LNCAP (cell line): ENCODE results near the gene SWI5.

ENCODE experiments used
- TF ChIP-seq, protein P1 (sequence below): fragments of 450-650 bp; IDR thresholded peaks from 2 replicates; pipeline ENCODE4 v1.5.1; 2017; ENCODE audit warnings: mild to moderate bottlenecking

SWI5 gene

DNA sequence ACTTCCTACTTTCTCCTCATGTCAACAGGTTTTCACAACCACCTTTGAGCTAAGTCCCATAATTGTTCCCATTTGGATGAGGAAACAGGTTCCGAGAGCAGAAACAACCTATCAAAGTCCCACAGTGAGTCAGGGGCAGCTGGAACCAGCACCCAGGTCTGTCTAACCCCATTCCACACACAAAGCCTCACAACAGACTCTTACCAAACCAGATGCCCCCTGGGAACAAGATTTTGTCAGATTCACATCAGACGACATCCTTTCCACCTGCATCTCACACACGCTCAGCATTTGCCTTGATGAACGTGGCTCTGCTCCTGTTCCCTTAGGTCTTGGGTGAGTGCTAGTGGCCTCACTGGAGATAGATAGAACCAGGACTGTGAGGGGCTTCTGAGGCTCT is 17.0 kb downstream of the SWI5 start:
- TF ChIP-seq, protein P1, sequence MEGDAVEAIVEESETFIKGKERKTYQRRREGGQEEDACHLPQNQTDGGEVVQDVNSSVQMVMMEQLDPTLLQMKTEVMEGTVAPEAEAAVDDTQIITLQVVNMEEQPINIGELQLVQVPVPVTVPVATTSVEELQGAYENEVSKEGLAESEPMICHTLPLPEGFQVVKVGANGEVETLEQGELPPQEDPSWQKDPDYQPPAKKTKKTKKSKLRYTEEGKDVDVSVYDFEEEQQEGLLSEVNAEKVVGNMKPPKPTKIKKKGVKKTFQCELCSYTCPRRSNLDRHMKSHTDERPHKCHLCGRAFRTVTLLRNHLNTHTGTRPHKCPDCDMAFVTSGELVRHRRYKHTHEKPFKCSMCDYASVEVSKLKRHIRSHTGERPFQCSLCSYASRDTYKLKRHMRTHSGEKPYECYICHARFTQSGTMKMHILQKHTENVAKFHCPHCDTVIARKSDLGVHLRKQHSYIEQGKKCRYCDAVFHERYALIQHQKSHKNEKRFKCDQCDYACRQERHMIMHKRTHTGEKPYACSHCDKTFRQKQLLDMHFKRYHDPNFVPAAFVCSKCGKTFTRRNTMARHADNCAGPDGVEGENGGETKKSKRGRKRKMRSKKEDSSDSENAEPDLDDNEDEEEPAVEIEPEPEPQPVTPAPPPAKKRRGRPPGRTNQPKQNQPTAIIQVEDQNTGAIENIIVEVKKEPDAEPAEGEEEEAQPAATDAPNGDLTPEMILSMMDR: no peak

DNA sequence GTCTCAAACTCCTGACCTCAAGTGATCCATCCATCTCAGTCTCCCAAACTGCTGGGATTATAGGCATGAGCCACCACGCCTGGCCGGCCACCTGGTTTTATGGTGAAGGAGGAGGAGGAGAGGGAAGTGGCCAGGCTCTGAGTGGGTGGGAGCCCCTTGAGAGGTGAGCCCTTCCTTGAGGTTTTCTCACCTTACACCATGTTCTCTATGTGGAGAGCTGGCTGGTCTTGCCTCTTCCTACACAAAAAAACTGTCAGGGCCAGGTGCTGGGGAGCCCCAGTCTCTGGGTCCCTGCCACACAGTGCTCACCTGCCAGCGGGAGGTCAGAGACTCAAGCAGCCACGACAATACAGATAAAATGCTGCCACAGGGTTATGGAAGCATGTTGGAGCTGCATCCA is 18.1 kb downstream of the SWI5 start:
- TF ChIP-seq, protein P1: no peak

DNA sequence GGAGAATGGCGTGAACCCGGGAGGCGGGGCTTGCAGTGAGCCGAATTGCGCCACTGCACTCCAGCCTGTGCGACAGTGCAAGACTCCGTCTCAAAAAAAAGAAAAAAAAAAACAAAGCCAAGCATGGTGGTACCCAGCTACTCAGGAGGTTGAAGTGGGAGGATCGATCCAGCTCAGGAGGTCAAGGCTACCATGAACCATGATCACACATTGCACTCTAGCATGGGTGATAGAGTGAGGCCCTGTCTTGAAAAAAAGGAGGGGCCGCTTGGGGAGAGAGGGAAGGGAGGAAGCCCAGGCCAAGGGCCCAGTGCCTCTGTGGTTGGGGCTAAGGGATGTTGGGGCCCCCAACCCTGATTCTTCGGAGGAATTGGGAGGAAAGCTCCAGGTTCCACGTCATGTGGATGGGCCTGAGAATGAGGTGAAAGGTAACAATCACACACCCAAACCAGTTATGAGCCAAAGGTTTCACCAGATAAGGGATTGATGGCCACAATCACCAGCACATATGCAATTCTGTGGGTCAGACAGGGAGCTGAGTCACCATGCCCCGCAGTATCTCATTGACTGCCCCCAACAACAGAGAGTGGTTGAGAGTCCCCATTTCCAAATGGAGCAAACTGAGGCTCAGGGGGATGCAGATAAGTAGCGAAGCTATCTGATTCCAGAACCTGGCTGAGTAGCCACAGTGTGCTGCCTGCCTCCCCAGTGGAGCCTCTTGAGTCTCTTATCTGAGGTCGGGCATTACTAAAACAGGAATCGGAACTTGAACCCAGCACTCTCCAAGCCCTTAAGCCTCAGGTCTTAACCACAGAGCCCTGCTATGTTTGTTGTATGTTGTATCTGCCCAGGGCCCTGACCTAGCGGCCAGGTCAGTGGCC is 20.5 kb downstream of the SWI5 start:
- TF ChIP-seq, protein P1: no peak

DNA sequence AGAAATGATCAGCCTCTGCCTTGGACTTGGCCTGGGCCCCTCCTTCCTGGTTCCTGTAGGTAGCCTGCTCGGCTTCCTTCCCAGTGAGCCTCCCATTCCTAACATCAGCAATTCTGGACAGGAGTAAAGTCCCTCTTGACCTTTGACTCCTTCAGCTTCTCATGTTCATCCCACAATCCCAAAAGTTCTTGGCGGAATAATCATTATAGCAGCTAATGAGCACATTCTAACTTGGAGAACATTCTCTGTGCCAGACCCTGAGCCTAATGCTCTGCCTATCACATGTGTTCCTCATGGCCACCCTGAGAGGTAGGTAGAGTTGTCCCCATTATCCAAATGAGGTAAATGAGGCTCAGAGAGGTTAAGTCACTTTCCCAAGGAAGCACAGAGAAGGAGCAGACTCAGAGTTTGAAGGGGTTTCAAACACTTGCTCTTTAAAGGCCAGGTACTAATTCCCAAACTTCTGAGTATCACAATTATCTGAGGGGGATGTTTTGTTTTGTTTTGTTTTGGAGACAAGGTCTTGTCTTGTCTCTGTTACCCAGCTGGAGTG is 21.2 kb downstream of the SWI5 start:
- TF ChIP-seq, protein P1: no peak

DNA sequence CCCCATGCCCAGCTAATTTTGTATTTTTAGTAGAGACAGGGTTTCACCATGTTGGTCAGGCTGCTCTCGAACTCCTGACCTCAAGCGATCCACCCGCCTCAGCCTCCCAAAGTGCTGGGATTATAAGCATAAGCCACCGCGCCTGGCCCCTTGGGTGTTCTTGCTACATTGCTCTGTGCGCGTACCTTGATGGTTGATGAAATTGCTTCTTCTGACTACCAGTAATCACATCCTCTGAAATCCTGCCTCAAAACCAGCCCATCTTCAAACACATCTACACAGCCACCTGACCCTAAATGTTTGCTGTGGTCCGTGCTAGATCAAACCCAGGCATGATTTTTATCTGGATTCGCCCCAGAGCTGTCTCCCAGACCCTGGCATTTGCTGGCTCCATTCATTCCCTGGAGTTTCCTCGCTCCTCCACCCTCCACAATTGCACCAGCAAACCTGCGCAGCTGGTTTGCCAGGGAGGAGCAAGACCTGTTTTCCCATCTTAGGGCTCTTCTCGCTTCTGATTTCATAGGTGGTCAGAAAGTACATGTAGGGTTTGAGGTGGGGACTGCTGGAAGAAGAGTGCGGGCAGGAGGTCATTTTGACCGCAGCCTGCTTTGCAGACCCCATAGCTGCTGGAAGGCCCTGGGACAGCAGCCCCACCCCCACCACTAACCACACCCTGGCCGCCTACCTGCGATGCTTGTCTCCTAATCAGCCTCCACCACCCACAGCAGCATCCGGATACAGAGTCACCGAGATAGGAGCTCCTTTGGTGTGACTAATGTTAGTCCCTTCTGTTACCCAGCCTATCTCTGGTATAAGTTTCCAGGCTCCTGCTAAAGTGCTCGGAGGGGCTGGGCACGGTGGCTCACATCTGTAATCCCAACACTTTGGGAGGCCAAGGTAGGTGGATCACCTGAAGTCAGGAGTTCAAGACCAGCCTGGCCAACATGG is 22.7 kb downstream of the SWI5 start:
- TF ChIP-seq, protein P1: no peak

DNA sequence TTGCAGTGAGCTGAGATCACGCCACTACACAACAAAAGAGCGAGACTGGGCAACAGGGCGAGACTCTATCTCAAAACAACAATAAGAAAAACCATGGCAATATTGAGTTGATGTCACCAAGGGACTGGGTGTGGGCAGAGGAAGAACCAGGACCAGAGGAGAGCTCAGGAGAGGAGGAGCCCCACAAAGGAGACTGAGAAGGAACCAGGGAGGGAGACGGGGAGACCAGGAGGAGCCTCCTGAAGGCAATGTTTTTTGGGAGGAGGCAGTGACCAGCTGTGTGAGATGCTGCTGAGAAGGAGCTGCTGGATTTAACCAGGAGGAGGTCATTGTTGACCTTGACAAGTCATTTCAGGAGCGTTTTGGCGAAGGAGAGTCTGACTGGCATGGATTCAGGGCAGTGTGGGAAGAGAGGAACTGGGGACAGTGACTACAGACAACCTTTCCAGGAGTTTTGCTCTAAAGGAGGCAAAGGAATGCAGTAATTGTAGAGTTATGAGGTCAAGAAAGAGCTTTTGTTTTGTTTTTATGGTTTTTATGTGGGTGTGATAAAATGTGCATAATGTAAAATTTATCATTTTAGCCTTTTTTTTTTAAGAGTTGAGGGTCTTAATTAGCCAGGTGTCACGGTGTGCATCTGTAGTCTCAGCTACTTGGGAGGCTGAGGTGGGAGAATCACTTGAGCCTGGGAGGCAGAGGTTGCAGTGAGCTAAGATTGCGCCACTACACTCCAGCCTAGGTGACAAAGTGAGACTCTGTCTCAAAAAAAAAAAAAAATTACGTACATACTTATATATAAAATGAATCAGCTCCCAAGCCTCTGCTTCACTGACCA is 28.3 kb downstream of the SWI5 start:
- TF ChIP-seq, protein P1: no peak

DNA sequence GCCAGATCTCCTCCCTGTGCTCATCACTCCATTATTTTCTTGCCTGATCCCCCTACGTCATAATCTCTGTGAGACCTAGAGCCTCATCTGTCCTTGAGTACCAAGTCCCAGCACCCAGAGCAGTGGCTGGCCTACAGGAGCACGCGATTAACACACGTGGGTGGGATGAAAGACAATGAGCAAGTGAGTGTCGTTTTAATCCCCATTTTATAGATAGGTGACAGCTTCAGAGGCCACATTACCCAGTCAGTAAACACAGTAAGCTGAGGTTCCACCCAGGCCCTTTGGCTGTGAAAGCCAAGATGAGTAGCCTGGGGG is 28.9 kb downstream of the SWI5 start:
- TF ChIP-seq, protein P1: no peak
